Thyroid gland (tissue), 4 donors: Measurements from ENCODE around the gene RGL3.
A peak's percentile ranks its signal among the peaks of the same experiment; 100 is the strongest.

Experiments
- CTCF ChIP-seq, 6 experiments: fragments of 200-600 bp in 3 of 6; fragments of 450-650 bp in 3 of 6; sonication (generic) in 3 of 6; IDR thresholded peaks; one replicate each; pipeline ENCODE4 v1.5.1; 2016 to 2019; ENCODE audit warnings: antibody characterized with exemption in 6 of 6, mild to moderate bottlenecking in 2 of 6, inconsistent platforms in 1 of 6, moderate library complexity in 1 of 6
- POLR2A ChIP-seq, 2 donors: fragments of 450-650 bp; IDR thresholded peaks; one replicate each; pipeline ENCODE4 v1.6.1; 2017; ENCODE audit warnings: antibody characterized with exemption in 2 of 2, mild to moderate bottlenecking in 2 of 2, moderate library complexity in 1 of 2

GRCh38 chr19:11375143-11375948 is 43.8 kb downstream of the RGL3 start:
- TF ChIP-seq CTCF (IDR thresholded peaks at IDR 0.05): no peak
- peak in 1 of 2 donors; percentile 79 for TF ChIP-seq POLR2A (IDR thresholded peaks at IDR 0.05)
